ENCODE data around the gene PRUNE2. TPM values are rescaled to one million over a fixed set of nuclear protein-coding genes. Genes with fewer than 3 reads are reported as not detected.

The PRUNE2 gene
- total and polyA plus RNA-seq, 12 donors = 1.9 to 68.0 (median 11.2) TPM

DNA sequence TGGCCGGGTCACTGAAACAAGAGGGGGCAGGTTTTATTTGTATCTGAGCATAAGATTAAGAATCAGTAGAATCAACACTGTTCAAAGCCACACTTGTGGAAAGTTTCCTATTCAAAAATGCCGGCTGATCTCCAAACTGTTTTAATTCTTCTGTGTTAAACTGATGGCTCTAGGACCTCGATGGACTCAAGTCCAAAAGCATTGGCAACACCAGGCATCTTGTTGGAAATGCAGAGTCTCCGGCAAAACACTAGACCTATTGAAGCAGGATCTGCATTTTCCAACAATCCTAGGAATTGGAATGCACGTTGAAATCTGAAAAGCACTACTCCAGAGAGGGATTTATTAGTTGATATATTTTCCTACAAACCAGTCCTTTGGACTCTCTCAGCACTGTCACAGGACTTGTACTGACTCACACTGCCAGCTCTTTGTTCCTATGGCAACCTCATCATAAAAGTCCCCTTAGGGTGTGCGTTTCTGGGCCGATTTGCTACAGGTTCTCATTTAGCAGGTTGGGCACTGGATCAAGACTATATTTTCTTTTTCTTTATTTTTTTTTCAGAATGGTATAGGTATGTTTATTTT, 189.7 kb downstream of the PRUNE2 start:
- Histone ChIP-seq H3K4me1 (replicated peaks in 1 of 2) (peaks cover 0 to 10% of the 10 kb centered on the region in 2 donors), H3K9me3 (replicated peaks in 1 of 3) (no peaks in the 10 kb centered on the region), H3K36me3 (replicated peaks in 1 of 2) (no peaks in the 10 kb centered on the region), H3K27ac (no peak overlapping the region), H3K27me3 (no peaks in the 10 kb centered on the region), H3K4me3 (no peak overlapping the region)
- TF ChIP-seq, protein P1, sequence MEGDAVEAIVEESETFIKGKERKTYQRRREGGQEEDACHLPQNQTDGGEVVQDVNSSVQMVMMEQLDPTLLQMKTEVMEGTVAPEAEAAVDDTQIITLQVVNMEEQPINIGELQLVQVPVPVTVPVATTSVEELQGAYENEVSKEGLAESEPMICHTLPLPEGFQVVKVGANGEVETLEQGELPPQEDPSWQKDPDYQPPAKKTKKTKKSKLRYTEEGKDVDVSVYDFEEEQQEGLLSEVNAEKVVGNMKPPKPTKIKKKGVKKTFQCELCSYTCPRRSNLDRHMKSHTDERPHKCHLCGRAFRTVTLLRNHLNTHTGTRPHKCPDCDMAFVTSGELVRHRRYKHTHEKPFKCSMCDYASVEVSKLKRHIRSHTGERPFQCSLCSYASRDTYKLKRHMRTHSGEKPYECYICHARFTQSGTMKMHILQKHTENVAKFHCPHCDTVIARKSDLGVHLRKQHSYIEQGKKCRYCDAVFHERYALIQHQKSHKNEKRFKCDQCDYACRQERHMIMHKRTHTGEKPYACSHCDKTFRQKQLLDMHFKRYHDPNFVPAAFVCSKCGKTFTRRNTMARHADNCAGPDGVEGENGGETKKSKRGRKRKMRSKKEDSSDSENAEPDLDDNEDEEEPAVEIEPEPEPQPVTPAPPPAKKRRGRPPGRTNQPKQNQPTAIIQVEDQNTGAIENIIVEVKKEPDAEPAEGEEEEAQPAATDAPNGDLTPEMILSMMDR (IDR thresholded peaks at IDR 0.05) = no peak
- TF ChIP-seq POLR2A (IDR thresholded peaks at IDR 0.05) = no peak
- no peak for DNase-seq
- intact Hi-C loops (cut with DNase I) = no loop called here
- 77 to 85% (median 81%) methylated on average over 7 of the region's 7 CpGs for WGBS, 4 donors

DNA sequence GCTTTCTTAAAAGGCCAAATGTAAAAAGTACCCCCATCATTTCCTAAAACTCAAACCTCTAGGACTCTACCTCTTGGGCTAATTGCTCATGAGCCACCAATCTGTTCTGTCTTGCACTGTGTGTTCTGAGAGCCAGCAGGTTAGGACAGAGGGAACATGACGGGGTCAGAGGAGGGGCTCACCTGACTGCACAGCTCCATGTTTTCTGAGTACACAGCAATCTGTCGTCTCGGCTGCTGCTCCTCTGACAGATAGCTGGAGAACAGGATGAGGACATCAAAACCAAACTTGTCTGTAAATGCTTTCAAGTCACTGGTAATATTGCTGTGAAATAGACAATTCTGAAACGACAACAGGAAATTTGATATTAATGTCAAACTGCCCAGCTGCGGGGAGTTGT, 192.5 kb downstream of the PRUNE2 start:
- no peak overlapping the region for H3K27ac ChIP-seq
- no peak overlapping the region for H3K4me3 ChIP-seq
- no peak for DNase-seq
- H3K36me3 ChIP-seq (replicated peaks in 1 of 2) = no peaks in the 10 kb centered on the region
- intact Hi-C loops (cut with DNase I) = no loop called here
- no peaks in the 10 kb centered on the region for H3K9me3 ChIP-seq (replicated peaks in 1 of 3)
- no peaks in the 10 kb centered on the region for H3K27me3 ChIP-seq
- no peak for TF ChIP-seq POLR2A (IDR thresholded peaks at IDR 0.05)
- TF ChIP-seq, protein P1 (IDR thresholded peaks at IDR 0.05) = no peak
- WGBS, 4 donors = 62 to 81% (median 69%) methylated on average over 5 of the region's 5 CpGs
- peaks cover 0 to 10% of the 10 kb centered on the region in 2 donors for H3K4me1 ChIP-seq (replicated peaks in 1 of 2)

GRCh38 chr9:76709020-76709419, 196.9 kb downstream of the PRUNE2 start:
- H3K27me3 ChIP-seq = no peaks in the 10 kb centered on the region
- TF ChIP-seq POLR2A (IDR thresholded peaks at IDR 0.05) = no peak
- TF ChIP-seq, protein P1 (IDR thresholded peaks at IDR 0.05) = no peak
- 71 to 81% (median 78%) methylated on average over 9 of the region's 9 CpGs for WGBS, 4 donors
- H3K36me3 ChIP-seq (replicated peaks in 1 of 2) = no peaks in the 10 kb centered on the region
- no peaks in the 10 kb centered on the region for H3K4me1 ChIP-seq (replicated peaks in 1 of 2)
- intact Hi-C loops (cut with DNase I) = loop anchor here in 1 of 2 donors (5.0 kb wide), 1 partner anchor 262 kb away; no protein-coding TSS in a partner anchor
- H3K27ac ChIP-seq = no peak overlapping the region
- H3K4me3 ChIP-seq = no peak overlapping the region
- DNase-seq = no peak
- H3K9me3 ChIP-seq (replicated peaks in 1 of 3) = no peaks in the 10 kb centered on the region

DNA sequence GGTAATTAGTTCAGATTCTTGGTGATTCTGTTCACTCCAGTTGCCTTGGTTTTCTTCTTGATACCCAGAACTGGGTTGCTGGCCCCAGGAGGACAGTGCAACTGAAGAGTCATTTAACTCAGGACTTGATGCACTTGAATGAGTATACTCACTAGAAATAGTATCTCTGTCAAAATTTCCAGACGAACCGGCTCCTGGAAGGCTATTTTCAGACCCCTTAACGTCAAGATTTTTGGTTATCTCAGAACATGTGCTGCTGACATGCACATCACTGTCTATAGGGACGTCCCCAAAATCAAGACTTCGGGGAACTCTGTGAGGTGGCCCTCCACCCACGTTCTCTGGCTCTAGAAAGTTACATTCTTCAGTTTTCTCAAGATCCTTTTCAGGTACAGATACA, 198.4 kb downstream of the PRUNE2 start:
- no peak for DNase-seq
- Histone ChIP-seq H3K9me3 (replicated peaks in 1 of 3) (no peaks in the 10 kb centered on the region), H3K27me3 (no peaks in the 10 kb centered on the region), H3K36me3 (replicated peaks in 1 of 2) (no peaks in the 10 kb centered on the region), H3K4me1 (replicated peaks in 1 of 2) (no peaks in the 10 kb centered on the region), H3K27ac (no peak overlapping the region), H3K4me3 (no peak overlapping the region)
- no peak for TF ChIP-seq POLR2A (IDR thresholded peaks at IDR 0.05)
- TF ChIP-seq, protein P1 (IDR thresholded peaks at IDR 0.05) = no peak
- 54 to 63% (median 60%) methylated on average over 6 of the region's 6 CpGs for WGBS, 4 donors
- intact Hi-C loops (cut with DNase I) = loop anchor here in 1 of 2 donors (5.0 kb wide), 1 partner anchor 260 kb away; no protein-coding TSS in a partner anchor

All from adrenal gland (tissue), 12 donors.